Large intestine (tissue), 12 donors: ENCODE measurements around the gene KCND2. TPM values are rescaled to one million over a fixed set of nuclear protein-coding genes. Genes with fewer than 3 reads are reported as not detected.
"Not testable (repeated sequence)": the region's sequence is repeated elsewhere in the genome, so short reads cannot be mapped to it uniquely, and the experiment has no call there.

Experiments used
- DNase-seq, 2 donors: peaks; one replicate each; pipeline versions ENCODE4 v3.0.0 to v3.0.0-alpha.2; 2013
- H3K27ac ChIP-seq: one replicate; pipeline ENCODE4 v1.5.1; 2013; ENCODE audit warnings: low read length
- H3K27me3 ChIP-seq: 2 replicates; pipeline ENCODE4 v1.6.1; 2013; ENCODE audit warnings: low read length; ENCODE audit not compliant: control insufficient read depth, insufficient read depth
- H3K36me3 ChIP-seq: 2 replicates; pipeline ENCODE4 v1.6.1; 2013; ENCODE audit warnings: low read length; ENCODE audit not compliant: control insufficient read depth, insufficient read depth
- H3K4me1 ChIP-seq: one replicate; pipeline ENCODE4 v1.6.1; 2013; ENCODE audit warnings: low read length; ENCODE audit not compliant: control insufficient read depth, insufficient read depth
- H3K4me3 ChIP-seq: one replicate; pipeline ENCODE4 v1.5.1; 2013; ENCODE audit warnings: low read length
- H3K9me3 ChIP-seq: one replicate; pipeline ENCODE4 v1.6.1; 2013; ENCODE audit warnings: mild to moderate bottlenecking, low read depth, low read length, moderate library complexity; ENCODE audit not compliant: control insufficient read depth
- WGBS: methylation state at CpG from one replicate; pipeline ENCODE4 v1.1.5; 2013; ENCODE audit warnings: low lambda C conversion rate; ENCODE audit not compliant: insufficient coverage; 5-methylcytosine and 5-hydroxymethylcytosine counted together
- long read RNA-seq, 11 donors: transcript quantifications; one replicate each; lab custom pipeline, GENCODE V29; 2026
- polyA plus RNA-seq: library from polyadenylated mRNA; unstranded; fragments of 120-200 nt; gene quantifications from one replicate; pipeline ENCODE4 v1.2.1, GENCODE V29; 2013

Gene KCND2
- polyA plus RNA-seq, result 2.5 TPM
- long read RNA-seq, donor 1, result 0 reads
- long read RNA-seq, donor 2, result 0 reads
- long read RNA-seq, donor 3, partial matches to known transcripts, result 0 of 1 reads
- long read RNA-seq, donor 3, other reads (novel, unspliced or antisense), result 0 of 1 reads
- long read RNA-seq, donor 4, result 0 reads
- long read RNA-seq, donor 5, result 0 reads
- long read RNA-seq, donor 6, result 0 reads
- long read RNA-seq, donor 7, result 0 reads
- long read RNA-seq, donor 8, result 0 reads
- long read RNA-seq, donor 9, result 0 reads
- long read RNA-seq, donor 10, result 0 reads
- long read RNA-seq, donor 11, result 0 reads

- H3K9me3 ChIP-seq, result no peaks in the 10 kb centered on the region
- peaks cover 5% of the 10 kb centered on the region for H3K4me1 ChIP-seq
- peak within 1 kb of the TSS; percentile 41 for H3K4me3 ChIP-seq
- peaks cover 31% of the 10 kb centered on the region for H3K27me3 ChIP-seq
- H3K36me3 ChIP-seq, result no peaks in the 10 kb centered on the region
- peak in 1 of 2 donors; percentile 10 for DNase-seq
- H3K27ac ChIP-seq, result no peak within 1 kb of the TSS
- 0% methylated on average over 3 of the region's 69 CpGs for WGBS
Observed at GRCh38 chr7:120272701-120273475, at the start of gene KCND2. Gene KCND2, plus strand, starts transcription at chr7:120273175.

GRCh38 chr7:120226188-120226587 is 46.8 kb upstream of the KCND2 start:
- no peaks in the 10 kb centered on the region for H3K36me3 ChIP-seq
- H3K9me3 ChIP-seq, result no peaks in the 10 kb centered on the region
- H3K4me3 ChIP-seq, result no peak overlapping the region
- H3K27me3 ChIP-seq, result no peaks in the 10 kb centered on the region
- no CpG with 5 or more reads among the region's 1 CpG for whole genome bisulfite sequencing
- no peaks in the 10 kb centered on the region for H3K4me1 ChIP-seq
- DNase-seq, result no peak
- no peak overlapping the region for H3K27ac ChIP-seq

GRCh38 chr7:120227255-120227654 is 45.7 kb upstream of the KCND2 start:
- no CpG with 5 or more reads among the region's 3 CpGs for WGBS
- Histone ChIP-seq H3K27ac (no peak overlapping the region), H3K27me3 (no peaks in the 10 kb centered on the region), H3K4me1 (no peaks in the 10 kb centered on the region), H3K9me3 (no peaks in the 10 kb centered on the region), H3K4me3 (no peak overlapping the region), H3K36me3 (no peaks in the 10 kb centered on the region)
- no peak for DNase-seq

- no CpG with 5 or more reads among the region's 3 CpGs for WGBS
Observed at GRCh38 chr7:120229084-120229483, 43.9 kb upstream of the KCND2 start.

GRCh38 chr7:120233338-120233737 is 39.6 kb upstream of the KCND2 start:
- Histone ChIP-seq H3K9me3 (no peaks in the 10 kb centered on the region), H3K4me3 (no peak overlapping the region), H3K4me1 (no peaks in the 10 kb centered on the region), H3K27me3 (no peaks in the 10 kb centered on the region), H3K27ac (no peak overlapping the region), H3K36me3 (no peaks in the 10 kb centered on the region)
- WGBS, result no CpG with 5 or more reads among the region's 1 CpG
- no peak for DNase-seq

More at GRCh38 chr7:120229084-120229483, 43.9 kb upstream of the KCND2 start:
- Histone ChIP-seq H3K36me3 (no peaks in the 10 kb centered on the region), H3K9me3 (no peaks in the 10 kb centered on the region), H3K4me1 (no peaks in the 10 kb centered on the region), H3K27ac (no peak overlapping the region), H3K27me3 (no peaks in the 10 kb centered on the region), H3K4me3 (no peak overlapping the region)
- no peak for DNase-seq

- not testable (repeated sequence) for H3K4me3 ChIP-seq, H3K27me3 ChIP-seq, H3K4me1 ChIP-seq, DNase-seq, H3K36me3 ChIP-seq, H3K27ac ChIP-seq, H3K9me3 ChIP-seq
- WGBS, result no CpG with 5 or more reads among the region's 8 CpGs
Observed at GRCh38 chr7:120240350-120240749, 32.6 kb upstream of the KCND2 start.

- no peaks in the 10 kb centered on the region for H3K9me3 ChIP-seq
- no peaks in the 10 kb centered on the region for H3K4me1 ChIP-seq
- DNase-seq, result no peak
- H3K36me3 ChIP-seq, result no peaks in the 10 kb centered on the region
- no peak overlapping the region for H3K27ac ChIP-seq
- 60% methylated on average over 1 of the region's 1 CpG for WGBS
- H3K4me3 ChIP-seq, result no peak overlapping the region
- H3K27me3 ChIP-seq, result no peaks in the 10 kb centered on the region
Observed at GRCh38 chr7:120241973-120242372, 31.0 kb upstream of the KCND2 start.

GRCh38 chr7:120254845-120255244 is 18.1 kb upstream of the KCND2 start:
- no peaks in the 10 kb centered on the region for H3K9me3 ChIP-seq
- H3K27ac ChIP-seq, result no peak overlapping the region
- H3K27me3 ChIP-seq, result no peaks in the 10 kb centered on the region
- H3K4me3 ChIP-seq, result no peak overlapping the region
- H3K36me3 ChIP-seq, result no peaks in the 10 kb centered on the region
- no peak for DNase-seq
- WGBS, result 100% methylated on average over 1 of the region's 1 CpG
- no peaks in the 10 kb centered on the region for H3K4me1 ChIP-seq

GRCh38 chr7:120256344-120257070 is 16.5 kb upstream of the KCND2 start:
- Histone ChIP-seq H3K4me1 (no peaks in the 10 kb centered on the region), H3K27me3 (no peaks in the 10 kb centered on the region), H3K9me3 (no peaks in the 10 kb centered on the region), H3K27ac (no peak overlapping the region), H3K36me3 (no peaks in the 10 kb centered on the region), H3K4me3 (no peak overlapping the region)
- DNase-seq, result no peak

- no peak for DNase-seq
- H3K4me3 ChIP-seq, result no peak overlapping the region
- no peaks in the 10 kb centered on the region for H3K27me3 ChIP-seq
- no peaks in the 10 kb centered on the region for H3K4me1 ChIP-seq
- no peak overlapping the region for H3K27ac ChIP-seq
- 100% methylated on average over 1 of the region's 2 CpGs for WGBS
- H3K36me3 ChIP-seq, result no peaks in the 10 kb centered on the region
- no peaks in the 10 kb centered on the region for H3K9me3 ChIP-seq
Observed at GRCh38 chr7:120259386-120259785, 13.6 kb upstream of the KCND2 start.
